NCI-H510A (cell line): ENCODE measurements around the gene ARHGEF37.

Experiments used
- DNase-seq: peaks from one replicate; lab custom pipeline; 2025; lab: John Stamatoyannopoulos, UW

The ARHGEF37 gene

GRCh38 chr5:149674686-149675085, 93.4 kb downstream of the ARHGEF37 start:
- DNase-seq: no peak

GRCh38 chr5:149675610-149676201, 94.4 kb downstream of the ARHGEF37 start:
- DNase-seq: peak; percentile 50

GRCh38 chr5:149677731-149678130, 96.4 kb downstream of the ARHGEF37 start:
- DNase-seq: no peak

GRCh38 chr5:149679876-149680809, 98.8 kb downstream of the ARHGEF37 start:
- no peak for DNase-seq

- no peak for DNase-seq
Measured at GRCh38 chr5:149680810-149681221, 99.5 kb downstream of the ARHGEF37 start.

GRCh38 chr5:149681252-149681651, 100.0 kb downstream of the ARHGEF37 start:
- DNase-seq: no peak

GRCh38 chr5:149681922-149682321, 100.6 kb downstream of the ARHGEF37 start:
- DNase-seq: no peak

- DNase-seq: no peak
Measured at GRCh38 chr5:149682532-149683075, 101.3 kb downstream of the ARHGEF37 start.

GRCh38 chr5:149683964-149684363, 102.7 kb downstream of the ARHGEF37 start:
- no peak for DNase-seq

- no peak for DNase-seq
Measured at GRCh38 chr5:149684371-149684770, 103.1 kb downstream of the ARHGEF37 start.
